ENCODE results near the gene KCNK1. TPM values are rescaled to one million over a fixed set of nuclear protein-coding genes. Genes with fewer than 3 reads are reported as not detected.

The KCNK1 gene
- total RNA-seq, 2 experiments from 2014 or later: not detected

Small RNA genes within 50 kb of the gene (microRNA-seq; reads per million reads assigned to microRNA genes)
- gene MIR4427: not detected
